Measurements from ENCODE around the gene WAS.
"Not testable (repeated sequence)": the region's sequence is repeated elsewhere in the genome, so short reads cannot be mapped to it uniquely, and the experiment has no call there.

WAS gene

GRCh38 chrX:48683411-48683982 is at the start of gene WAS:
TSS of gene WAS (plus strand) at chrX:48683799. CDS start at chrX:48683854, 55 bp downstream.
- in situ Hi-C loops (cut with HindIII; ENCODE audit: low sequenced_read_pairs) = no loop called here

- in situ Hi-C loops (cut with HindIII; ENCODE audit: low sequenced_read_pairs) = no loop called here
Measured at GRCh38 chrX:48636301-48636700, 47.3 kb upstream of the WAS start.

GRCh38 chrX:48636776-48637175 is 46.8 kb upstream of the WAS start:
- in situ Hi-C loops (cut with HindIII; ENCODE audit: low sequenced_read_pairs) = no loop called here

GRCh38 chrX:48645669-48646068 is 37.9 kb upstream of the WAS start:
- in situ Hi-C loops (cut with HindIII; ENCODE audit: low sequenced_read_pairs) = no loop called here

- in situ Hi-C loops (cut with HindIII; ENCODE audit: low sequenced_read_pairs) = no loop called here
Measured at GRCh38 chrX:48648336-48648751, 35.3 kb upstream of the WAS start.

- in situ Hi-C loops (cut with HindIII; ENCODE audit: low sequenced_read_pairs) = no loop called here
Measured at GRCh38 chrX:48649102-48649501, 34.5 kb upstream of the WAS start.

- in situ Hi-C loops (cut with HindIII; ENCODE audit: low sequenced_read_pairs) = not testable (repeated sequence)
Measured at GRCh38 chrX:48652055-48652579, 31.5 kb upstream of the WAS start.

- in situ Hi-C loops (cut with HindIII; ENCODE audit: low sequenced_read_pairs) = not testable (repeated sequence)
Measured at GRCh38 chrX:48654746-48655145, 28.9 kb upstream of the WAS start.

GRCh38 chrX:48659686-48660085 is 23.9 kb upstream of the WAS start:
- in situ Hi-C loops (cut with HindIII; ENCODE audit: low sequenced_read_pairs) = not testable (repeated sequence)

- in situ Hi-C loops (cut with HindIII; ENCODE audit: low sequenced_read_pairs) = no loop called here
Measured at GRCh38 chrX:48663241-48663640, 20.4 kb upstream of the WAS start.

- in situ Hi-C loops (cut with HindIII; ENCODE audit: low sequenced_read_pairs) = no loop called here
Measured at GRCh38 chrX:48664156-48664555, 19.4 kb upstream of the WAS start.

- in situ Hi-C loops (cut with HindIII; ENCODE audit: low sequenced_read_pairs) = no loop called here
Measured at GRCh38 chrX:48665991-48666390, 17.6 kb upstream of the WAS start.

GRCh38 chrX:48666649-48667048 is 16.9 kb upstream of the WAS start:
- in situ Hi-C loops (cut with HindIII; ENCODE audit: low sequenced_read_pairs) = no loop called here

- in situ Hi-C loops (cut with HindIII; ENCODE audit: low sequenced_read_pairs) = no loop called here
Measured at GRCh38 chrX:48667509-48667908, 16.1 kb upstream of the WAS start.

GRCh38 chrX:48668187-48668586 is 15.4 kb upstream of the WAS start:
- in situ Hi-C loops (cut with HindIII; ENCODE audit: low sequenced_read_pairs) = not testable (repeated sequence)

GRCh38 chrX:48676106-48676892 is 7.3 kb upstream of the WAS start:
- in situ Hi-C loops (cut with HindIII; ENCODE audit: low sequenced_read_pairs) = no loop called here

GRCh38 chrX:48676893-48677270 is 6.7 kb upstream of the WAS start:
- in situ Hi-C loops (cut with HindIII; ENCODE audit: low sequenced_read_pairs) = no loop called here

- in situ Hi-C loops (cut with HindIII; ENCODE audit: low sequenced_read_pairs) = no loop called here
Measured at GRCh38 chrX:48677516-48677915, 6.1 kb upstream of the WAS start.

- in situ Hi-C loops (cut with HindIII; ENCODE audit: low sequenced_read_pairs) = not testable (repeated sequence)
Measured at GRCh38 chrX:48680467-48680866, 3.1 kb upstream of the WAS start.

- in situ Hi-C loops (cut with HindIII; ENCODE audit: low sequenced_read_pairs) = not testable (repeated sequence)
Measured at GRCh38 chrX:48680925-48681324, 2.7 kb upstream of the WAS start.

- in situ Hi-C loops (cut with HindIII; ENCODE audit: low sequenced_read_pairs) = no loop called here
Measured at GRCh38 chrX:48681539-48682183, 1.9 kb upstream of the WAS start.

GRCh38 chrX:48682795-48683194 is 804 bp upstream of the WAS start:
- in situ Hi-C loops (cut with HindIII; ENCODE audit: low sequenced_read_pairs) = not testable (repeated sequence)

Data from endothelial cell of hepatic sinusoid (primary cell).